T-helper 1 cell treated with Interleukin-12 subunit alpha and Interleukin-12 subunit beta and Interleukin-4 antibody, amounts not matched to agents 30 ng/mL and 1 ng/mL, for 36 hours (primary cell): ENCODE results near the gene U2AF2. TPM values are rescaled to one million over a fixed set of nuclear protein-coding genes. Genes with fewer than 3 reads are reported as not detected.

Experiments
- intact Hi-C: fragments of 100-400 bp; cut with micrococcal nuclease; formaldehyde crosslinking; loops from one replicate; pipeline ENCODE4 v1.15.1; 2024
- total RNA-seq: library from RNA; stranded (reverse); gene quantifications from 2 replicates; pipeline ENCODE4 v1.2.3, GENCODE V29; 2022

U2AF2 gene
- total RNA-seq, 1 donor from 2014 or later = 258 TPM

DNA sequence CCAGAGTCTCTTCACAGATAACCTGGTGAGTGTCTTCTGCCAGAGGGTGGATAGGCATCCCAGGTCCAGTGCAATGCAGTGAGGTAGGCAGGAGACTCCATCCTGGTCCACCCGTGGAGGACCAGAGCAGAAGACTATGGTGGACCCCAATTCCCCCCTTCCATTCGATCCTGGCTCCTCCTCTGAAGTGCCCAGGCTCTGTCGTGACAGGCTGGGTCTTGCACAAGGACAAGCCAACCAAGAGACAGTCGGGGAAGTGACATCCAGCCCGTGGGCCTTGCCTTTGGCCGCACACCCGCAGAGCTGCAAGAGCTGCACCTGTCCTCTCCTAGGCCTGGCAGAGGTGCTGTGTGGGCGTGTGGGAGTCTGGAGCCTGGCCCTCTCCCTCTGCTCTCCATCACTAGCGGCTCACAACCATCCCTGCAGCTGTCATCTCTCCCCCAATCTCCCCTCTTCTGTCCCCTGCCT lies 33.6 kb upstream of the U2AF2 start:
- intact Hi-C loops = no loop called here

- intact Hi-C loops = no loop called here
These were observed 33.1 kb upstream of the U2AF2 start for GRCh38 chr19:55621673-55622231.

GRCh38 chr19:55622242-55622969 lies 32.4 kb upstream of the U2AF2 start:
- intact Hi-C loops = no loop called here

DNA sequence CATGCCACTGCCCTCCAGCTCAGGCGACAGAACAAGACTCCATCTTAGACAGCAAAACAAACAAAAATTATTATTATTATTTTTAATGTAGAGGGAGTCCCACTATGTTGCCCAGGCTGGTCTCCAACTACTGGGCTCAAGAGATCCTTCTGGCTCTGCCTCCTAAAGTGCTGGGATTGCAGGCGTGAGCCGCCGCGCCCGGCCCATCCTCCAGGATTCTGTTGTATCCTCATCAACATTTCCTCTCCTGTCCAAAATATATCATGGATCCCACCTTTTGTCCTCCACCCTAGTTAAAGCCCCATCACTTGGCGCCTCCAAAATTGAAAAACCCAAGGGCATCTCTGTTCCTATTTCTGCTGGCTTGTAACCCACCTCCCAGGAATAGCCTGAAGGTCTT lies 31.7 kb upstream of the U2AF2 start:
- intact Hi-C loops = no loop called here

DNA sequence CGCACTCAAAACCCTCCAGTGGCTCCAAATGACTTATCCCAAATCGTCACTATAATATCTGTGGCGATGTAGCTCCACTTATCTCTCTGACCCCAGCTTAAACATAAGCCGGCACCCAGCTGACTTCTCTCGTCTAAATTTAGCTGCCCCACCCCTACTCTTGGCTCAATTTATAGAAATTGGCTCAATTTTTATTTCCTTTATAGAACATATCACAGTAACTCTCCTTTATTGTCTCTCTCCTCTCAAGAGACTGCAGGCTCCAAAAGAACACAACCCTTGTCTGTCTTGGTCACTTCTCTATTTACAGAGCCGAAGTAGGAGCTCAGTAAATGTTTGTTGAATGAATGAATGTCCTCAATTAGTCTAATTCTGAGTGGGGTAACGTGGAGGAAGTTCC lies 31.3 kb upstream of the U2AF2 start:
- intact Hi-C loops = no loop called here

DNA sequence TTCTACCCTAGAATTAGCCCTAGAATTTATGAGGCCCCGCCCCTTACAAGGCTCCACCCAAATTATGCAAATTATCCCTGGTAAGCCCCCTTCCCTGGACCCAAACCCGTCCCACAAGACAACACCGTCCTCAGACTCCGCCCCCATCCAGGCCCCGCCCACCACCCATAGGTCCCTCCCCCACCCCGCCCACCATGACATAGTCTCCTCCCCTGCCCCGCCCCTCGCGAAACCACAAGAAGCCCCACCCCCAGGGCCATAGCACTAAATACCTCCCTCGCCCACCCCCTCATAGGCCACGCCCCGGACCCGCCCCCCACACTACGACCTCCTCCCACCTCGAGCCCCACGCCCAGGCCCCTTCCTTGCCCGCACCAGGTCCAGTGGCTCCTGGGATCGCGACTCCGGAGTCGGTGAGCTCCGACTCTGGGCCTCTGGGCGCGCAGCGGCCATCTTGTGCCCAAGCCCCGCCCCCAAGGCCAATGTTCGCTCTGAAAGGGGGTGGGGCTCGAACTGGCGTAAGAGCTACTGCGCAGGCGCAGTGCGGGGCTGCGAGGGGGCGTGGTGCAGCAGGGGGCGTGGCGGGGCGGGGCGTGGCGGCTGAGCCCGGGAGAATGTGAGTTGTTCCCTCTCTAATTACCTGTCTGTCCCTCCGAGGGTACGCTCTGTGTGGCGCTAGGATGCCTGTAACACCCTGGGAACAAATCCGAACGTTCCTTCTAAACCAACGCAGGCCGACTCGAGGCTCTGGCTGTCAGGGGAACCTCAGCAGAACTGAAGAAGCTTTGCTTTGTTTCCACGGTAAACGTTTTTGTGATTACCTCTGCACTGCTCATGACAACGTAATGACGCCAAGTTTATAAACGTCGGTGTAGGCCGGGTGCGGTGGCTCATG lies 30.5 kb upstream of the U2AF2 start, which contains the start of gene ZNF784:
Gene ZNF784 (minus strand): TSS at position 458 of the 895 bp plus-strand sequence. CDS start 5 bp downstream, at position 453.
- intact Hi-C loops = loop anchor here (1.0 kb wide), 16 partner anchors 8 to 1465 kb away; partner anchors contain the start of genes FIZ1, HSPBP1, ISOC2 and KMT5C

GRCh38 chr19:55625004-55625326 lies 29.9 kb upstream of the U2AF2 start:
- intact Hi-C loops = no loop called here

DNA sequence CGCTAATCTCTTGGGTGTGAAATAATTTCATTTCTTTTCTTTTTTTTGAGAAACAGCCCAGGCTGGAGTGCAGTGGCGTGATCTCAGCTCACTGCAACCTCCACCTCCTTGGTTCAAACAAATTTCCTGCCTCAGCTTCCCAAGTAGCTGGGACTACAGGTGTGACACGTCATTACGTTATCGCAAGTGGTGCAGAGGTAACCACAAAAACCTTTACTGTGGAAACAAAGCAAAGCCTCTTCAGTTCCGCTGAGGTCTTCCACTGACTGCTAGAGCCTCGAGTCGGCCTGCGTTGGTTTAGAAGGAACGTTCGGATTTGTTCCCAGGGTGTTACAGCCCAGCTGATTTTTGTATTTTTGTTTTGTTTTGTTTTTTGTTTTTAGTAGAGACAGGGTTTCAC lies 28.5 kb upstream of the U2AF2 start:
- intact Hi-C loops = no loop called here

DNA sequence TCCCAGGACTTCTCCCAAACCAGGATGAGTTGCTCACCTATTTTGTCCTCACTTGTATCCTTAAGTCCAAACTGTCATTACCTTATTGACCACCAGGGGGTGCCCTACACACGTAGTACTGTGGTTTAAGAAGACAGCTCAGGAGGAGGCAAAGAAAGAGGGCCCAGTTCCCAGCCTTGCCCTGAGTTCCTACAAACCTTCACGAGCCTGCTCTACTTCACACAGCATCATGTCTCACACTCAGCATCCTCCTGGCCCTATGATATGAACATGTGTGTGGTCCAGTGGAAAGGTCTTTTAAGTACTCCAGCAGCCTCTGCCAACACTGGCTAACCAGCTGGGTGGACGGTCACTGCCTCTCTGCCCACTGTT lies 22.4 kb upstream of the U2AF2 start:
- intact Hi-C loops = loop anchor here (1.0 to 5.0 kb wide), 5 partner anchors 8 to 701 kb away; partner anchors contain the start of gene ZNF784

GRCh38 chr19:55633861-55634260 lies 21.0 kb upstream of the U2AF2 start:
- intact Hi-C loops = loop anchor here (2.0 to 5.0 kb wide), 3 partner anchors 41 to 492 kb away; partner anchors contain the start of genes EPN1 and ZNF579

DNA sequence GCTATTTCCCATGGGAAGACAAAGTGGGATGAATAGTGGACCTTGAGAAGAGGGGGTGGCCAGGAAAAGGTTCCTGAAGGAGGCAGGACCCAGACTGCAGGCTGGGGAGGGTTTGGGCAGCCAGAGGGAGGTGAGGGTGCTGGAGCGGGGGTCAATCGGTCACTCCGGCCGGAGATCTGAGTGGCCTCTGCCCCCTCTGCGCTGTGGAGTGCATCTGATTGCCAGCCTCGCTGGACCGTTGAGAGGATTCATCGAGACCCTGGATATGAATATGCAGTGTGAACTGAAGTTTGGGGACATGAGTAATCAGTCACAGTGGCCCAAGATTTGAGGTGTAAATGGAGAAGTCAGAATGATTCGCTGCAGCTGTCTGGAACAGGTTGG lies 19.5 kb upstream of the U2AF2 start:
- intact Hi-C loops = loop anchor here (1.0 to 2.0 kb wide), 4 partner anchors 8 to 518 kb away; partner anchors contain the start of genes EPN1, PPP1R12C, ZNF579 and ZNF581

DNA sequence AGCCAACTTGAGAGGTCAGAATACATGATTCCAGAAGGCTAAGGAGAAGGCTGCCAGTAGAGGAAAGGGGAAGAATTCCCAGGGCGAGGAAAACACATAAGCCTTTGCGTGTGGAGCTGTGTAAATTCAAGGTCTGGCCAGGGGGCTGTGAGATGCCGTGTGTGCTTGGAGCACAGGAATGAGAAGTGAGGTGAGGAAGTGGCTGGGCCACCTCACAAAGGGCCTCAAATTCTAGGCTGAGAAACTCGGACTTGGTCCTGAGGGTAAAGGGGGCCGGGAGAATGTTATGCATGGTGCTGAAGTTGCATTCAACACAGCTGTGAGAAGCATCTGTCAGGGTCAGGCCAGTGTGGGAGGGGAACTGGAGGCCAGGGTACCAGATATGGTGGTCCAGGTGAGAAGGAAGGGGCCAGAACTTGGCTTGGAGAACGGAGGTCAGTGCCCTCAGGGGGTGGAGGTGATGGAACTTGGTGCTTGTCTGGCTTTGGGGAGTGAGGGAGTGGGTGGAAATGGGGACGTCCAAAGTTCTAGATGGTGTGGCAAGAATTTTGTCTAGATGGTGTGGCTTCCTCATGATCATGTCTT lies 18.9 kb upstream of the U2AF2 start:
- intact Hi-C loops = loop anchor here (1.0 to 2.0 kb wide), 4 partner anchors 7 to 519 kb away; partner anchors contain the start of genes EPN1, PPP1R12C, ZNF579 and ZNF581

- intact Hi-C loops = no loop called here
These were observed 18.1 kb upstream of the U2AF2 start for GRCh38 chr19:55636723-55637122.

- intact Hi-C loops = no loop called here
These were observed 17.3 kb upstream of the U2AF2 start for GRCh38 chr19:55637534-55637933.

- intact Hi-C loops = no loop called here
These were observed 15.9 kb upstream of the U2AF2 start for GRCh38 chr19:55638864-55639359.

DNA sequence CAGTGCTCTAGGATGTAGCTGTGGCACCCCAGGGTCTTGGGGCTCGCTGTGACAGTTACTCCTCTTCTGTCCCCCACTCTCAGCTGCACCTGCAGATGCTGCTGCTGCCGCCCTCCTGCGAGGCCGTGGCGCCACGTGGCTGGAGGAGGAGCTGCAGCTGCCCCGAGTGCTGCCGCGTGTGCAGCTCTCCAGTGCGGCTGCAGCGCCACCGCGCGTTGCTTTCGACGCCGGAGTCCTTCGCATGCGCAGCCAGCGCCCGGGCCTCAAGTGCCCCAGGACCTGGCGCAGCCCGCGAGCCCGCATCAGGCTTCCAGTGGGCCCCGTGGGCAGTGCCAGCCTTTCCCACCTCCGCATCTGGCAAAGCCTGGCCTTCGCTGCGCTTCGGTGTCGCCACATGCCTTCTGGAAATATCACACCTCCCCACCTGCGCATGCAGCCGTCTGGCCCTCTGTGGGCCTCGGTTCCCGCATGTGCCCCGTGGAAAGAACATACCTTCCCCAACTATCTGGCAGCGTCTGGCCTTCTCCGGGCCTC lies 14.7 kb upstream of the U2AF2 start:
- intact Hi-C loops = loop anchor here (1.0 to 5.0 kb wide), 3 partner anchors 8 to 1438 kb away; partner anchors contain the start of genes RPL28 and RPS9

DNA sequence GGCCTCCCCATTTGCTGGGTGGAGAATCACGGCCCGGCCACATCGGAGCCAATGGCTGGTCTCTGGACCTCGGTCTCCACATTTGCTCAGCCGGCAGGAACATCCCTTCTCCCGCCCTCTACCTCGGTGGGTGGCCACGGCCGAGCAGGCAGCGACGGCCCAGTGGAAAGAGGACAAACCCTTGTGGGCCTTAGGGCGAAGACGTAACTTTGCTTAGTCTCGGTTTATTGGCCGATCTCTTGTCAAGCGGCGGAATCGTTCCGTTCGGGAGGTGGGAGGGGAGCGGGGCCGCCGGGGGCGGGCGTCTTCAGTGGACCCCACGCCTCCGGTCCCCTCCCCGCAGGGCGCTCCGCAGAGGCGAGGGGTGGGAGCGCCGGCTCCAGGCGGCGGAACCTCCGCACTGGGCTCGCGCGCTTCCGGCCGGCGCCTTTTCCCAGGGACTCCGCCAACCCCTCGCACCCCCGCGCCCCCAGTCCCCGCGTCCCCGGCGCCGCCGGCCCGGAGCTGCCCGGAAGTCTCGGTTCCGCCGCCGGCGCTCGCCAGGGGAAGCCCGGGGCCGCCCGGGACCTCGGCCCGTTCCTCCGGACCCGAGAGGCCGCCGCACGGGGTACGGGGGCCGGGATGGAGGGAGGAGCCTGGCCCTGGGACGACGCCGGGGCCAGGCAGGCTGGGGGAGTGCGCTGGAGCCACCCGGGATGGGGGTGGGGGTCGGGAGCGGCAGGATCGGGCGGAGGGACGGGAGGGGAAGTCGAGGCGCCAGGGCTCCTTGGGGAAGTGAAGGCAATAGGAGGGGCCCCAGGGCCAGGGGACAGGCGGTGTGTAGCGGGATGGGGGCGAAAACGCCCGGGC lies 14.0 kb upstream of the U2AF2 start, which contains the start of gene ZNF580:
Gene ZNF580 (plus strand): TSS at position 426 of the 849 bp plus-strand sequence. CDS start 1,507 bp downstream, outside the sequence.
- intact Hi-C loops = loop anchor here (1.0 to 5.0 kb wide), 4 partner anchors 8 to 1438 kb away; partner anchors contain the start of genes RPL28, RPS9 and ZNF784

- intact Hi-C loops = loop anchor here (1.0 to 5.0 kb wide), 3 partner anchors 17 to 1439 kb away; partner anchors contain the start of genes RPL28, RPS9 and ZNF784
These were observed 13.2 kb upstream of the U2AF2 start for GRCh38 chr19:55641426-55642152.
